ENCODE results near the gene TK2. TPM values are rescaled to one million over a fixed set of nuclear protein-coding genes. Genes with fewer than 3 reads are reported as not detected.
"Not testable (repeated sequence)": the region's sequence is repeated elsewhere in the genome, so short reads cannot be mapped to it uniquely, and the experiment has no call there.

The TK2 gene
- total RNA-seq (2014; rRNA removed; shearing (Covaris generic); ENCODE audit: low replicate concordance) = 19.6 and 20.4 TPM in 2 replicates

DNA sequence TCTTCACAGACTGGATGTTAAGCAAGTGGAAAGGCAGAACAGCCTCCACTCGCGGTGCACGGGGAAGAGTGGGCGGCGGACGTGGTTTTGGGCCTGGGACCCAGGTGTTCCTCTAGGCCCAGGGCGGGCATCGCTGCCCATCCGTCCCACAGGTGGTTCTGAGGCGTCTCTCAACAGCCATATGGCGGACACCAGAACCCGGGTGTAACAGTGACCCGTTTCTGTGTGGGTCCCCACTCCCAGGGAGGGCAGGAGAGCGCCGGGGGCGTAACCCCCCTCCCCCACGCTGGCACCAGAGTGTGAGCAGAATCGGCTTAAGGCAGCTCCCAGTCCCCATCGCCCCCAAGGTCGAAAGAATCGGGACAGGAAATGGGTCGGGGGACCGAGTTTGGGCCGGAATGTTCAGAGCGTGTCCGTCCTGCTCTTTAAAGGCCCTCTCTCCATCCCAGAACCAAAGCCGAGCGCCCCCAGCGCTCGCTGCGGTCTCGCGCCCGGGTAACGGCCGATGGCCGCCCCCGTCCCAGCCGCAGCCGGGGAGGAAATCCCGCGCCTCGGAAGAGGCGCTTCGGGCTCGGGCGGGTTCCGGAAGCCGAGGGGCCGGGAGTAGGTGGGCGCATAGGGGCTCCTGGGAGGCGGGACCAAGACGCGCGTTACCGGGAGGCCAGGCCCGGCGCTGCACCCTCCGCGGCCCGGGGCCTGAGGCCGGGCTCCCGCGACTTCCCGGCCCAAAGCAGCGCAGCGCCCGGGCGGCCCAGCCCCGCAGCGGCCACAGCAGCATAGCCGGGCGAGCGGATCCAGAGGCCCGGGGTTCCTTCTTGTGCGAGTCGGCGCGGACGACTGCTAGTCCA lies at the start of gene TK2:
TK2 (minus strand) TSS at position 839 of the 848 bp plus-strand sequence; CDS start at position 778, 61 bp downstream.
- Histone ChIP-seq H3K27me3 (no peaks in the 10 kb centered on the region), H3K4me3 (peak within 1 kb of the TSS; percentile 59), H3K9me3 (no peaks in the 10 kb centered on the region), H3K36me3 (no peaks in the 10 kb centered on the region; the same call in 1 of the 2 replicates)
- peak; percentile 56 for DNase-seq

DNA sequence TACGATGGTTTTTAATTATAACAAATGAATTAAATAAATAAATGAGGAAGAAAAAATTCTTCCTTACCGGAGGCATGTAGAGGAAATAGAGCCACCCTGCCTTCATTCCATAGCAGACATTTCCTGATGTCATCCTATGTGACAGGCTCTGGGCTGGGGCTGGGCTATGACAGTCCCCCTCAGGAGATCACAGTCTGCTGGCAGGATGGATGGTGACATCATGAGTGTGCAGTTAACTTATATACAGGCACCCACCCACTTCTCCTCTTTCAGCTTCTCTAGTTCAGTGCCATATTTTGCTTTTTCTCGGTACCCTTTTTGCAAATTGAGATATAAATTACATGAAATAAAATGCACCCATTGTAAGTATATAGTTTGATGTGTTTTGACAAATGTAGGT lies 48.2 kb upstream of the TK2 start:
- H3K36me3 ChIP-seq = no peaks in the 10 kb centered on the region
- no peak overlapping the region for H3K4me3 ChIP-seq

DNA sequence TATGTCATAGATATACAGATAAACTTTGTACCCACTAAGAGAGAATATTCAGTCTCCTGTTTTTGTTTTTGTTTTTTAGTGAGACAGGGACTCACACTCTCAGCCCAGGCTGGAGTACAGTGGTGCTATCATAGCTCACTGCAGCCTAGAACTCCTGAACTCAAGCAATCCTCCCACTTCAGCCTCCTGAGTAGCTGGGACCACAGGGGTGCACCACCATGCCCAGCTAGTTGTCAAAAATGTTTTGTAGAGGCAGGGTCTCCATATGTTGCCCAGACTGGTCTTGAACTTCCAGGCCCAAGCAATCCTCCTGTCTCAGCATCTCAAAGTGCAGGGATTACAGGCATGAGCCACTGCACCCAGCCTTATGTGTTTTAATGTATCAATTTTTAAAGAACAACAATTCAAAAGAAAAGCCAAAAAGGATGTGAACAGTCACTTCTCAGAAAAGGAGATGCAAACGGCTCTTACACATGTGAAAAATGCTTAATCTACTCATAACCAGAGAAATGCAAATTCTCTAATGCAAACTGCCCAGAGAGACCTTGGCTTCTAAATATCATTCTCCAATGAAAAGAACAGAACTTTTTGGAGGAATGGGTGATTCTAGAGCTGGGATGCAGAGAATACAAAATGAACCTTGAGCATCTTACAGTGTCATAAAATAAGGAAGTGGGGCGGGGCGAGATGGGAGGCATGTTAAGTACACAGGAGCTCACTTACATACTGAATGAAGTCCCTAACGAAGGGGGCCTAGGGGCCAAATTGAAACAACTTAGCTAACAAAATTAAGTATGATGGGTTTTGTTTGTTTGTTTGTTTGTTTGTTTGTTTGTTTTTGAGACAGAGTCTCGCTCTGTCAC lies 47.3 kb upstream of the TK2 start:
- Histone ChIP-seq H3K4me3 (no peak overlapping the region), H3K36me3 (no peaks in the 10 kb centered on the region), H3K27me3 (no peaks in the 10 kb centered on the region), H3K9me3 (no peaks in the 10 kb centered on the region)
- DNase-seq = no peak

More for the DNA sequence above, 48.2 kb upstream of the TK2 start:
- Histone ChIP-seq H3K9me3 (no peaks in the 10 kb centered on the region), H3K27me3 (no peaks in the 10 kb centered on the region)
- no peak for DNase-seq

DNA sequence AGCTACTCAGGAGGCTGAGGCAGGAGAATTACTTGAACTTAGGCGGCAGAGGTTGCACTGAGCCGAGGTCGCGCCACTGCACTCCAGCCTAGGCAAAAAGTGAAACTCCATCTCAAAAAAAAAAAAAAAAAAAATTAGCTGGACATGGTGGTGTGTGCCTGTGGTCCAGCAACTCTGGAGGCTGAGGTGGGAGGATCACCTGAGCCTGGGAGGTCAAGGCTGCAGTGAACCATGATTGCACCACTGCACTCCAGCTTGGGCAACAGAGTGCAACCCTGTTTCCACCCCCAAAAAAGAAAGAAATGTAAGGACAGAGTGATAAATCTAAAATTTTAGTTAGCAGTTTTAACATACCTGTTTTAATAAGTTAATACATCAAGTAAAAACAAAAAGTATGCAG lies 46.6 kb upstream of the TK2 start:
- H3K9me3 ChIP-seq, DNase-seq, H3K4me3 ChIP-seq: not testable (repeated sequence)

DNA sequence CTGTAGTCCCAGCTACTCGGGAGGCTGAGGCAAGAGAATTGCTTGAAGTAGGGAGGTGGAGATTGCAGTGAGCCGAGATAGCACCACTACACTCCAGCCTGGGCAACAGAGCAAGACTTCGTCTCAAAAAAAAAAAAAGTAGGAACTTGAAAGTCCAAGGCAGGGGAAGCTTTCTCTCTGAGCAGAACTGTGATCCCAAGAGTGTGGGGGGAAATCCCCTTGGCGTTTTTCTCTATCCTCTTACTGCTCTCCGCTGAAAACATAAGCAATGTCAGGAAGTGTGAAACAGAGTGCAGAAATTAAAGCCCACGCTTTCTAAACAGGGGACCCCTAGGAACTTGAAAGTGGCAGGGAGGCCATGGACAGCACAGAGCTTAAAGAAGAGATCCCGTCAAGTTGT lies 44.8 kb upstream of the TK2 start:
- H3K9me3 ChIP-seq = no peaks in the 10 kb centered on the region
- H3K36me3 ChIP-seq = no peaks in the 10 kb centered on the region
- no peak for DNase-seq
- no peaks in the 10 kb centered on the region for H3K27me3 ChIP-seq
- H3K4me3 ChIP-seq = no peak overlapping the region

More for the DNA sequence above, 46.6 kb upstream of the TK2 start:
- not testable (repeated sequence) for H3K36me3 ChIP-seq, H3K27me3 ChIP-seq

DNA sequence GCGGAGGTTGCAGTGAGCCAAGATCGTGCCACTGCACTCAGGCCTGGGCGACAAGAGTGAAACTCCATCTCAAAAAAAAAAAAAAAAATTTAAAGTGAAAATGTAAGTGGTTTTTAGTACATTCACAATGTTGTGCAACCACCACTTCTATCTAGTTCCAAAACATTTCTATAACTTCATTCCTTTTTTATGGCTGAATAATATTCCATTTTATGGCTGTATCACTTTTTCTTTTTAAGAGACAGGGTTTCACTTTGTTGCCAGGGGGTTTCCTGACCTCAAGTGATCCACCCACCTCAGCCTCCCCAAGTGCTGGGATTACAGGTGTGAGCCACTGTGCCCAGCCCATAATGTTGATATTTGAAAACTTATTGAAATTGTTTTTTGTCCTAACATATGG lies 42.9 kb upstream of the TK2 start:
- Histone ChIP-seq H3K36me3 (no peaks in the 10 kb centered on the region), H3K9me3 (no peaks in the 10 kb centered on the region), H3K27me3 (no peaks in the 10 kb centered on the region), H3K4me3 (no peak overlapping the region)
- no peak for DNase-seq

DNA sequence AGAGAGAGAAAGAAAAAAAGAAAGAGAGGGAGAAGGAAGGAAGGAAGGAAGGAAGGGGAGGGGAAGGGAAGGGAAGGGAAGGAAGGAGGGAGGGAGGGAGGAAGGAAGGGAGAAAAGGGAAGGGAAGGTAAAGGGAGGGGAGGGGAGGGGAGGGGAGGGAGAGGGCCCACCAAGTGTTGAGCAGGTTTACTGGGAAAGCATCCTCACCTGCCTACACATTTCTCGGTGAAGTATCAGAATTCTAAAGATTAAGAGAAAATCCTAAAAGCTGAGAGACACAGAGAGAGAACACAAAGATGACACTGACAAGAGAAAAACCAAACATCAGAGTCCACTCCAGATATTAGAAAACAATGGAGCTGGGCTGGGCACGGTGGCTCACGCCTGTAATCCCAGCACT lies 42.3 kb upstream of the TK2 start:
- H3K9me3 ChIP-seq = no peaks in the 10 kb centered on the region

DNA sequence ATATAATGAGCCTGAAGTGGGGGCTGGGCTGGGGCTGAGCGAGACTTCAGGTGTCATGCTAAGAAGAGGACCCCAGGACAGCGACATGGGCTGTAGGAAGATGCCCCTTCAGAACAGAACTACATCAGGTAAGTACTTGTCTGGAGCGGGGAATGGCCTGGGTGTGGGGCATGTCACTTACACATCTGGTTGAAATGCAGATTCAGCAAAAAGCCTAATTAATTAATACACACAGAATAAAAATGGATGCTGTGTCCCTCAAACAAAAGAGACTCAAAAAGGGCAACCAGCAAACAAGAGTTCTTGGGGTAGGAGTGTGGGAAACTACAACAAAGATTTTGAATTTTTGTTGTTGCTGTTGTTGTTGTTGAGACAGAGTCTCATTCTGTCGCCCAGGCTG lies 41.1 kb upstream of the TK2 start:
- Histone ChIP-seq H3K4me3 (no peak overlapping the region), H3K9me3 (no peaks in the 10 kb centered on the region), H3K27me3 (no peaks in the 10 kb centered on the region), H3K36me3 (no peaks in the 10 kb centered on the region)
- no peak for DNase-seq

More for the DNA sequence above, 42.3 kb upstream of the TK2 start:
- Histone ChIP-seq H3K4me3 (no peak overlapping the region), H3K27me3 (no peaks in the 10 kb centered on the region), H3K36me3 (no peaks in the 10 kb centered on the region)
- DNase-seq = no peak

DNA sequence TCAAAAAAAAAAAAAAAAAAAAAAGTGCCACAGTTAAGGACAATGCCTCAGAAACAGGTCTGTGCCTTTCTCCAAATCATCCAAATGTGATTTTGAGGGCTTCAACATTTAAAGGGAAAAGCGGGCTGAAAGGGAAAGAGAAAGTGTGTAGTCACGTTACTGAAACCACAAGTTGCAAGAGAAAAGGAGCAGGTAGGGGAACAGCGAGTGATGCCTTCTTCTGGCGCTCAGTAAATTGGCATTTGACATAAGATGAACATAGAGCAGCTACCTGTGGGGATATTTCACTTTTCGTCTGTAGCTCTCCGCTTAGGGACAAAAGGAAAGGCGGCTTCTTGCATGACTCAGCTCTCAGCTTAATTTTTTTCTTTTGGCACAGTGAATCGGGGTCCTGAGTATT lies 40.4 kb upstream of the TK2 start:
- H3K36me3 ChIP-seq = no peaks in the 10 kb centered on the region
- H3K27me3 ChIP-seq = no peaks in the 10 kb centered on the region
- no peaks in the 10 kb centered on the region for H3K9me3 ChIP-seq
- no peak overlapping the region for H3K4me3 ChIP-seq
- DNase-seq = no peak

DNA sequence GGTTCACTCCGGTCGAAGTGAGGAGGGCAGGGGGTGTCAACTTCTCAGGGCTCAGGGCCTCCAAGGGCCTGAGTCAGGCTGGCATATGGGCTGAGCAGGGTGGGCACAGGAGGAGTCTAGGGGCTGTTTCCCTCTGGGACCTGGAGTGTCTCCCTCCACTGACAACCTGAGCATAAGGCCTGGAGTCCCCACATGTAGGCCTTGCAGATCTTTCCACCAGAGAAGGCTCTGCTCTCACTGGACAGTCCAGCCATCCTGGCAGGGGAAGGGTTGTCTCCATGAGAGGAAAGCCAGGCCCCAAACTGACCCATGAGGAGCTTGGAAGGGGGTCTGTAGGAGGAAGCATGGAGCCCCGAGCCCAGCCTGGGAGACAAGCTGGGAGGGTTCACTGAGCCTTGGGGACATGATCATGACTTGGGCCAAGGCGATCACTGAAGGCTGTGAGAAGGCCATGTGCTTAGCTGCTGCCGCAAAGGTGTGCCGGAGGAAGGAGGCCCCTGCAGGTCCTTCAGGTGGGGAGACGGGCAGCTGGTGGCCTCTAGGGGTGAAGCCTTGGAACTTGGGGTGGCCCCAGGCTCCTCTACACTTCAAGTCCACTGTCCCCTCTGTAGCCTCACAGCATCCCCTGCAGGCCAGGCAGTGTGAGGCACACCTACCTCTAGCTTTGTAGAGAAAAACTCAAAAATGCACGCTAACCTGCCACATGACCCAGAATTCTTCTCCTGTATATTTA lies 39.2 kb upstream of the TK2 start:
- Histone ChIP-seq H3K4me3 (no peak overlapping the region), H3K27me3 (no peaks in the 10 kb centered on the region), H3K9me3 (no peaks in the 10 kb centered on the region), H3K36me3 (no peaks in the 10 kb centered on the region)
- DNase-seq = peak; percentile 15

DNA sequence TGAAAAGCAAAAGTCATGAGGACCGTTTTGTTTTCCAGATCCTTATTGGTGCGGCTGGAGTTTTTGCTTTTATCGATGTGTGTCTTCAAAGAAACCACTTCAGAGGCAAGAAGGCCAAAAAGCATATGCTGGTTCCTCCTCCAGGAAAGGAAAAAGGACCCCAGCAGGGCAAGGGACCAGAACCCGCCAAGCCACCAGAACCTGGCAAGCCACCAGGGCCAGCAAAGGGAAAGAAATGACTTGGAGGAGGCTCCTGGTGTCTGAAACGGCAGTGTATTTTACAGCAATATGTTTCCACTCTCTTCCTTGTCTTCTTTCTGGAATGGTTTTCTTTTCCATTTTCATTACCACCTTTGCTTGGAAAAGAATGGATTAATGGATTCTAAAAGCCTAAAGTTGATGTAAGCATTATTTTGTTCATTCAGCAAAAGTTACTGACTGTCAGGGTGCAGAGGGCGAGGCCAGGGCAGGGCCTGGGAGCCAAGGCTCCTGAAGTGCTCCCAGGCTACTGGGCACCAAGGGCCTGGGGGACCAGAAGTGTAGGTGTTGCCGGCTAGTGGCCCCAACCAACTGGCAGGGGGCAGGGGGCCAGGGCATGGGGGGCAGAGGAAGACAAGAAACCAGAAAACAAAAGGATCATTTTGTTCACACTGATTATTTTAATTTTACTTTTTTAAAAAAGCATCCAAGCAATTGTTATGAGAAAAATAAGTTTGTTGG lies 38.1 kb upstream of the TK2 start:
- H3K27me3 ChIP-seq = no peaks in the 10 kb centered on the region
- no peak overlapping the region for H3K4me3 ChIP-seq
- H3K9me3 ChIP-seq = no peaks in the 10 kb centered on the region
- DNase-seq = no peak
- no peaks in the 10 kb centered on the region for H3K36me3 ChIP-seq

DNA sequence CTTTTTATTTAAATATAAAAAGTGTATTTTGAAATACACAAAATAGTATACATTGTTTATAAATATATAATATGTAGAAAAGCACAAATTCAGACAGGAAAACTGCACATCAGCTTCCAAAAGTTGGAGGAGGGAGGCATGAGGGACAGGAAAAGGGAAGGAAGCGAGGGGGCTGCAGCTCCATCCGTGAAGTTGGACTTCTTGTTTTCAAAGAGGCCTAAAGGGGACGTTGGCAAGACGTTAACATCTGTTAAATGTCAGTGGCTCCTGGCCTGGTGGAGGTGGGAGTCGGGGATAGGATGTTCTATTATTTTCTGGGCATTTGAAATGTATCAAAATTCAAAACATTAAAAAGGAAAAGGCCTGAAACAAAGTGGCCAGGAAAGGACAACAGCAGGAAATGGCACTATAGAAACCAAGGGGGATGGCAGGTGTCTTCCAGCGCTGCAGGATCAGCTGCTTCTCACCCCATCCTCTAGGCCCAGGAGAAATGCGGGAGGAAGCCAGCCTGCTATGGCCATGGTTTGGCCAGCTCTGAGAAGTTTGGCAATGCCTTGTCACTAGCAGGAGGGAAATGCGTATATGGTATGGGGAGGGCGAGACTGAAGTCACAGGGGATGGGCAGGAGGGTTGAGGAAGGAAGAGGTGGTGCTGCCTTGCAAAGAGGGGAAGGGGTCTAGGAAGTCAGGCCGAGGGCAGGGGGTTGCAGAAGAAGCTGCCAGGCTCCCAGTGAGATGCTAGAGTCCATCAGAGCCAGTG lies 35.7 kb upstream of the TK2 start:
- no peak overlapping the region for H3K4me3 ChIP-seq
- H3K9me3 ChIP-seq = no peaks in the 10 kb centered on the region
- no peaks in the 10 kb centered on the region for H3K27me3 ChIP-seq
- DNase-seq = no peak
- H3K36me3 ChIP-seq = no peaks in the 10 kb centered on the region

DNA sequence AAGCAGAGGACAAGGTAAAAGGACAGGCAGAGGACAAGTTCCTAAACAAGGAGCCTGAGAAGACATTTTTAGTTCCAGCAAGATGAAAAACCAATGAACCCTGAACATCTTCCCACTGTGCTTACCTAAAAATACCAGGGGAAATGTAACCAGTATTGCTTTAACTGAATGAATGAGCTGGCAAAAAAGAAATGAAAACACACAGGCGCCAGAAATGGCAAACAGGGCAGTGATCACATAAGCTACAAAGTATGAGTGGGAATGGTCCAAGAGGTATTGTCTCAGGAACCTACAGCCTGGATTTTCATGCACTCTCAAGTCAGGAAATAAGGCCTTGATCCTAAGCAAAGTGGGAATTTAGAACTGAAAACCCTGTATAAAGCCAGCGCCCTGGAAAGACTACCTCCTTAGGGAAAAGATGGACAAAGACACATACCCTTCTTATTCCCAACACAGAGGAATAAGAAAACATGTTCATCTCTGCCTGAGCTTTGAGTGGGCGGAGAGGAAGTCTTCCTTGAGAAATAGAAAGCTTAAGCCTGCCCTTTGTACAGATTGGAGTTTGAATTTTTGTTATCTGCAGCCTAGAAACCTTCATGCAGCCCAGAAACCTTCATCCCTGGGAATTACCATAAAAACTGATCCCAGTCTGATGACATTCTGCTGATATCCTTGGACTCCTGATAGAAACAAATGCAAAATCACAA lies 31.5 kb upstream of the TK2 start:
- H3K36me3 ChIP-seq = no peaks in the 10 kb centered on the region
- H3K4me3 ChIP-seq = no peak overlapping the region
- H3K27me3 ChIP-seq = no peaks in the 10 kb centered on the region
- no peaks in the 10 kb centered on the region for H3K9me3 ChIP-seq
- DNase-seq = peak; percentile 36

DNA sequence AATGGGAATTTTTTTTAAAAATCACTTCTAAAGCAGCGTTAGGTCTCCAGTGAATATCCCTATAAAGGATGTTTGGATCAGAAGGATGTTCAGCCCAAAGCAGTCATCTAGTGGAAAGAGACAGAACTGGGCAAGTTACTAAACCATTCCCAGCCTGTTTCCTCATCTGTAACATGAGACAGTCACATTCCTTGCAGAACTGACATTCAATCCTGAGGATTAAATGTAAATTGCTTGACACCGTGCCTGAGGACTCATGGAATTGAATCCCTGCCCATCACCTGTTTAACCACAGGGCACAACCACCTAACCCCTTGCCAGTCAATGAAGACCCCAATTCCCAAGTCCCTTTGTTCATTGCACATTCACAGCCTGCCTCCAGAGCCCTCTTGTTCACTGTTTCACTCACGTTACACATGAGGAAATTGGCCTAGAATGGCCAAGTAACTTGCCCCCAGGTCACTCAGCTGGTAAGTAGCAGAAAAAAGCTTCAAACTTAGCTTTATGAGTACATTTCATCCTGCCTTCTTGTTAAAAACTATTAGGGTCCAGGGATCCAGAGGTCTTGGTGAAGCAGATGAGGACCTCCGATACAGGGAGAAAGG lies 30.8 kb upstream of the TK2 start:
- no peaks in the 10 kb centered on the region for H3K36me3 ChIP-seq
- H3K27me3 ChIP-seq = no peaks in the 10 kb centered on the region
- no peaks in the 10 kb centered on the region for H3K9me3 ChIP-seq
- peak; percentile 37 for DNase-seq
- no peak overlapping the region for H3K4me3 ChIP-seq
